Uterus (tissue), 4 donors: ENCODE data around the gene GPATCH3. TPM values are rescaled to one million over a fixed set of nuclear protein-coding genes. Genes with fewer than 3 reads are reported as not detected.
"Not testable (repeated sequence)": the region's sequence is repeated elsewhere in the genome, so short reads cannot be mapped to it uniquely, and the experiment has no call there.

ENCODE experiments used
- DNase-seq, 2 donors: peaks; one replicate each; pipeline ENCODE4 v3.0.0-alpha.2; 2019 to 2020
- H3K27ac ChIP-seq, 2 donors: fragments of 200-600 bp; sonication (generic); 1 replicate in 1 of 2; 2 replicates in 1 of 2; pipeline ENCODE4 v1.5.1; 2016 to 2018
- H3K27me3 ChIP-seq, 2 donors: fragments of 200-600 bp; sonication (generic); one replicate each; pipeline ENCODE4 v1.5.1; 2018 to 2019; ENCODE audit warnings: control low read depth in 1 of 2
- H3K36me3 ChIP-seq, 2 donors: fragments of 200-600 bp; sonication (generic); one replicate each; pipeline ENCODE4 v1.5.1; 2019; ENCODE audit warnings: control low read depth in 1 of 2
- H3K4me1 ChIP-seq, 2 donors: fragments of 200-600 bp; sonication (generic); one replicate each; pipeline ENCODE4 v1.5.1; 2018 to 2019; ENCODE audit warnings: control low read depth in 1 of 2
- H3K4me3 ChIP-seq, 2 donors: fragments of 200-600 bp; sonication (generic); 1 replicate in 1 of 2; 2 replicates in 1 of 2; pipeline ENCODE4 v1.5.1; 2018 to 2019; ENCODE audit warnings: mild to moderate bottlenecking in 1 of 2
- H3K9me3 ChIP-seq, 2 donors: fragments of 200-600 bp; sonication (generic); one replicate each; pipeline ENCODE4 v1.5.1; 2019; ENCODE audit warnings: control low read depth in 1 of 2
- POLR2A ChIP-seq, 2 donors: fragments of 450-650 bp; IDR thresholded peaks; one replicate each; pipeline ENCODE4 v1.6.1; 2016; ENCODE audit warnings: antibody characterized with exemption in 2 of 2, mild to moderate bottlenecking in 1 of 2, moderate library complexity in 1 of 2
- intact Hi-C: fragments of 100-400 bp; cut with DNase I; formaldehyde crosslinking; loops from one replicate; pipeline ENCODE4 v1.15.1; 2023; ENCODE audit warnings: low total_unique reads
- total RNA-seq, 4 donors: library from RNA; depleted of rRNA in 3 of 4; stranded (reverse); fragments of >200 nt in 3 of 4; gene quantifications; one replicate each; pipeline versions ENCODE4 v1.1.0 to v1.2.4, GENCODE V29; 2014 to 2023
- TF ChIP-seq, protein P1 (sequence below), 4 experiments: fragments of 200-600 bp in 2 of 4; fragments of 450-650 bp in 2 of 4; sonication (generic) in 2 of 4; IDR thresholded peaks; one replicate each; pipeline ENCODE4 v1.5.1; 2016 to 2019; ENCODE audit warnings: antibody characterized with exemption in 4 of 4, mild to moderate bottlenecking in 2 of 4, moderate library complexity in 1 of 4
- donor health status: DM: yes; HTN: yes; CAD: no.

GPATCH3 gene
- total RNA-seq, 4 donors from 2014 or later = 1.3 to 15.9 (median 7.0) TPM

DNA sequence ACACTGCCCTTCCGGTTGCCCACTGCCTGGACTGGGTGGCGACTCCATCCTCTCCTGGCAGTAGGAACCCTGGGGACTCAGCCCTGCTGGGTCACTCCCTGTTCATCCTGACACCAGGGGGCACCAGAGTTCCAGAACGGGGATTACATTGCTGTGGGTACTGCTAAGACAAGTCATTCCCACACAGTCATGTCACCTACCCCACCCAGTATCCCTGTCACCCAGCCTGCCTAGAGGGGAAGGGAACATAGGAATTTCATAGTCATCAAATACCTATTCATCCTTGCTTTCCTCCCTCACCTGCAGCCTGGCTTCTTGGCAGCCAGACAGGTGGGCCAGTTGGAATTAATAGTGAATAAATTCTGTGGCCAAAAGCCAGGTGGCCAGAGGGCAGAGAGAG is 47.1 kb downstream of the GPATCH3 start:
- Histone ChIP-seq H3K4me1 (peaks cover 0 to 5% of the 10 kb centered on the region in 2 donors), H3K36me3 (no peaks in the 10 kb centered on the region), H3K27ac (no peak overlapping the region), H3K27me3 (no peaks in the 10 kb centered on the region), H3K4me3 (no peak overlapping the region), H3K9me3 (no peaks in the 10 kb centered on the region)
- intact Hi-C loops = no loop called here
- peak; percentile 81 to 83 for DNase-seq
- TF ChIP-seq, protein P1, sequence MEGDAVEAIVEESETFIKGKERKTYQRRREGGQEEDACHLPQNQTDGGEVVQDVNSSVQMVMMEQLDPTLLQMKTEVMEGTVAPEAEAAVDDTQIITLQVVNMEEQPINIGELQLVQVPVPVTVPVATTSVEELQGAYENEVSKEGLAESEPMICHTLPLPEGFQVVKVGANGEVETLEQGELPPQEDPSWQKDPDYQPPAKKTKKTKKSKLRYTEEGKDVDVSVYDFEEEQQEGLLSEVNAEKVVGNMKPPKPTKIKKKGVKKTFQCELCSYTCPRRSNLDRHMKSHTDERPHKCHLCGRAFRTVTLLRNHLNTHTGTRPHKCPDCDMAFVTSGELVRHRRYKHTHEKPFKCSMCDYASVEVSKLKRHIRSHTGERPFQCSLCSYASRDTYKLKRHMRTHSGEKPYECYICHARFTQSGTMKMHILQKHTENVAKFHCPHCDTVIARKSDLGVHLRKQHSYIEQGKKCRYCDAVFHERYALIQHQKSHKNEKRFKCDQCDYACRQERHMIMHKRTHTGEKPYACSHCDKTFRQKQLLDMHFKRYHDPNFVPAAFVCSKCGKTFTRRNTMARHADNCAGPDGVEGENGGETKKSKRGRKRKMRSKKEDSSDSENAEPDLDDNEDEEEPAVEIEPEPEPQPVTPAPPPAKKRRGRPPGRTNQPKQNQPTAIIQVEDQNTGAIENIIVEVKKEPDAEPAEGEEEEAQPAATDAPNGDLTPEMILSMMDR (IDR thresholded peaks at IDR 0.05) = peak; percentile 70 to 79 (median 74)
- no peak for TF ChIP-seq POLR2A (IDR thresholded peaks at IDR 0.05)

DNA sequence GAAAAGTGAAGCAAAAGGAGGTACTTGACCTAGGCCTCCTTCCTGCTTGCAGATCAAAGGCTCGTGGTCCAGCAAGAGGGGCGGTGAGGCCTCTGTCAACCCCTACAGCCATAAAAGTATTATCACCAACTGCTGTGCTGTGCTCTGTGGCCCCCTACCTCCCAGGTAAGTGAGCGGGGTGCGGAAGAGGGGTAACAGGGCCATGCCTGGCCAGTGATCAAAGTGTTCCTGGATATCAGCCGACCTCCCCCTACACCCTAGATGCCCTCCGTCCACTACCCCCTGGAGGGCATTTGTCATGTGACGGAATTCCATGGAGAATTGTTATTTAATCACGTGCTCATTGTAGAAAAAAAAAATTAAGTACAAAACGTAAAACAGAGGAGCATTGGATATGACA is 47.6 kb downstream of the GPATCH3 start:
- H3K4me1 ChIP-seq = peaks cover 0 to 5% of the 10 kb centered on the region in 2 donors
- intact Hi-C loops = no loop called here
- no peaks in the 10 kb centered on the region for H3K36me3 ChIP-seq
- no peak overlapping the region for H3K4me3 ChIP-seq
- TF ChIP-seq POLR2A (IDR thresholded peaks at IDR 0.05) = no peak
- TF ChIP-seq, protein P1 (IDR thresholded peaks at IDR 0.05) = no peak
- no peak for DNase-seq
- no peaks in the 10 kb centered on the region for H3K9me3 ChIP-seq
- no peaks in the 10 kb centered on the region for H3K27me3 ChIP-seq
- H3K27ac ChIP-seq = no peak overlapping the region

DNA sequence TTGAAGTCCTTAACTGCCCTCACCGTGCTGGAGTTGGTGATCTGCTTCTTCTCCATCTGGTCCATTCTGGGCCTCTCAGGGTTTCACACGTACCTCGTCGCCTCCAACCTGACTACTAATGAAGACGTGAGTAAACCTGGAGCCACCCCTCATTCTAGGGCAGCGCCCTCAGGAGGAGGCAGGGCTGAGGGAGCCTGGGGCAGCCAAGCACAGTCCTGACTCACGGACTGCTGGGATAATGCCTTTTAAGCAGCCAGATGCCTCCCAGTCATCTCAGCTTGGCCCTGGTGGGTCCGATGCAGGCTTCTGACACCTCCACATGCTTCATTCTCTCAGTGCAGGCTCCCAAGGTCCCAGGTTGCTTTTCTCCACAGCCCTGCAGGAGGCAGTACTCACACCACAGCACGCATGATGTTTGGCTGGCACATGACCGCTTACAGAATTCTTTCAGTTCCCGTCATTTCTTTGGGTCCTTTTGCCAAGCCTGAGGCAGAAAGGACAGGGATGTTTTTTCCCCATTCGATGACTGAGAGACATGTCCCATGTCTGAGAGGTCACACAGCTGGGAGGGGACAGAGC is 49.1 kb downstream of the GPATCH3 start:
- no peaks in the 10 kb centered on the region for H3K9me3 ChIP-seq
- H3K27ac ChIP-seq = no peak overlapping the region
- no peaks in the 10 kb centered on the region for H3K36me3 ChIP-seq
- no peak for DNase-seq
- peaks cover 0 to 5% of the 10 kb centered on the region in 2 donors for H3K4me1 ChIP-seq
- H3K4me3 ChIP-seq = no peak overlapping the region
- no peak for TF ChIP-seq POLR2A (IDR thresholded peaks at IDR 0.05)
- TF ChIP-seq, protein P1 (IDR thresholded peaks at IDR 0.05) = no peak
- intact Hi-C loops = no loop called here
- no peaks in the 10 kb centered on the region for H3K27me3 ChIP-seq

DNA sequence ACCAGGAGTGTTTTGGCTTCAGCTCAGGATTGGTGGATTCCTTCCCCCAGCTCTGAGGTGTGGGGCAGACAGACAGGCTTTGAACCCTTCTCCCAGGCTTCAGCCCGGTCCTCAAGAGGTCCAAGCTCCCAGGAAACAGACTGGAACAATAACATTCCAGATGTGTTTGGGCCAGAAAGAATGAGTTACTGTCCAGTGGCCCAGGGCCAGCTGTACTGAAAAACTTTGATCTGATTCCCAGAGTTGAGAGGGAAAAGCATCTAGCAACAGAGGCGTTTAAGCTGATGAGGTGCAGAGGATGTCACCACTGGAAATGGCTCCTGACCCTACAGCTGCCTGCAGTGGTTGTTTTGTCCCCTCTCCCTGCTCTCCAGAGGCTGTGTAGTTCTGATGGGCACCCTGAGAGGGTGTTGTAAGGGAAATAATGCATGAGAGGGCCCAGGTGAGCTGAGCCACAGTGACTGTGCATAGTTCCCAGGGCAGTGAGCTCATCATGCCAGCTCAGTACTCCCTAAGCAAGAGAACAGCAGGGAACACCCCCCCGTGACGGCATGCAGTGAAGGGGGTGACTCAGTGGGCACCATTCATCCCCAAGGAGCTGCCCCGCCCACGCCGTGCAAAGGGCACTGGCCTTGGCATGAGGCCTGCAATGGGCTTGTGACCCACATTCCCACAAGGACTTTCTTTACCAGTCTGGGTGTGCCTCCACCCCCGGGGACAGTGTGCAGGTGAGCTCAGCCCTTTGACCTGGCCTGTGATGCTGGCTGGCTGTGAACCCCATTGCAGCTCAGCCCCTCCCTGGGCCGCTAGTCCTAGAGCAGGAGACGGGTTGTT is 51.1 kb downstream of the GPATCH3 start:
- intact Hi-C loops = no loop called here
- Histone ChIP-seq H3K4me1 (peaks cover 0 to 5% of the 10 kb centered on the region in 2 donors), H3K36me3 (no peaks in the 10 kb centered on the region), H3K27me3 (no peaks in the 10 kb centered on the region), H3K27ac (peak overlapping the region; percentile 64 to 72), H3K4me3 (no peak overlapping the region), H3K9me3 (no peaks in the 10 kb centered on the region)
- DNase-seq = peak; percentile 70 to 72
- TF ChIP-seq, protein P1 (IDR thresholded peaks at IDR 0.05) = no peak
- TF ChIP-seq POLR2A (IDR thresholded peaks at IDR 0.05) = no peak

DNA sequence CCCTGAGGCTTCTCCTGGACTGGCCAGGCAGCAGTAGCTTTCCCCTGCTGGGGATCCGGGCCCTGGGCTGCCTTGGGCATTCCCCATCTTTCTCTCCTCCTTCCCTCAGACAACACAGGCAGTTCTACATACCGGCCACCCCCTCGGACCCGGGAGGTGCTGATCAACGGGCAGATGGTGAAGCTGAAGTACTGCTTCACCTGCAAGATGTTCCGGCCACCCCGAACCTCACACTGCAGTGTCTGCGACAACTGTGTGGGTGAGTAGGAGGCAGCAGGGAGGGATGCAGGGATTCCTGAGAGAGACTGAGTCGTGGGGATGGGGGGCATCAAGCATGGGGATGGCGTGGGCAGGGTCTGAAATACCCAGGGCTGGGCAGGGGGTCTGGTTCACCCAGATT is 51.8 kb downstream of the GPATCH3 start:
- no peak for DNase-seq
- Histone ChIP-seq H3K9me3 (no peaks in the 10 kb centered on the region), H3K4me1 (peaks cover 0 to 5% of the 10 kb centered on the region in 2 donors), H3K27ac (peak overlapping the region; percentile 64 to 72), H3K27me3 (no peaks in the 10 kb centered on the region), H3K4me3 (no peak overlapping the region), H3K36me3 (no peaks in the 10 kb centered on the region)
- no peak for TF ChIP-seq POLR2A (IDR thresholded peaks at IDR 0.05)
- TF ChIP-seq, protein P1 (IDR thresholded peaks at IDR 0.05) = no peak
- intact Hi-C loops = no loop called here

DNA sequence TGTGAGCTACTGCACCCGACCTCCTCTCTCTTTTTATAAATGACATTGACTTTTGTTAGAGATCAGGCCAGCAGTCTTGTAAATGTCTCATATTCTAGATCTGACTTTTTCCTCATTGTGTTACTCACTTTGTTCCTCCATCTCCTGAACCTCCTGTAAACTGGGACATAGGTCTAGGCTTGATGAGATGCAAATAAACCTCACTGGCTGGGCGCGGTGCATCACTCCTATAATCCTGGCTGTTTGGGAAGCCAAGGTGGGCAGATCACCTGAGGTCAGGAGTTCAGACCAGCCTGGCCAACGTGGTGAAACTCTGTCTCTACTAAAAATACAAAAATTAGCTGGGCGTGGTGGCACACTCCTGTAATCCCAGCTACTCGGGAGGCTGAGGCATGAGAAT is 52.4 kb downstream of the GPATCH3 start:
- DNase-seq, H3K27me3 ChIP-seq, H3K36me3 ChIP-seq, H3K9me3 ChIP-seq, H3K4me1 ChIP-seq, intact Hi-C loops, H3K4me3 ChIP-seq: not testable (repeated sequence)
- H3K27ac ChIP-seq = peak overlapping the region in 1 of 2 donors; percentile 64
